Prostate gland (tissue), 2 donors: Measurements from ENCODE around the gene FAM241B.
A peak's percentile ranks its signal among the peaks of the same experiment; 100 is the strongest.

Source experiments
- CTCF ChIP-seq, 4 experiments: fragments of 200-600 bp in 2 of 4; fragments of 450-650 bp in 2 of 4; sonication (generic) in 2 of 4; IDR thresholded peaks; 1 replicate in 3 of 4; 2 replicates in 1 of 4; pipeline ENCODE4 v1.5.1; 2016 to 2019; ENCODE audit warnings: antibody characterized with exemption in 4 of 4, mild to moderate bottlenecking in 2 of 4, moderate library complexity in 2 of 4
- POLR2A ChIP-seq: fragments of 450-650 bp; IDR thresholded peaks from one replicate; pipeline ENCODE4 v1.6.1; 2016; ENCODE audit warnings: antibody characterized with exemption, mild to moderate bottlenecking
- POLR2AphosphoS5 ChIP-seq: sonication (generic); formaldehyde crosslinking; IDR thresholded peaks from one replicate; pipeline ENCODE4 v1.6.1; 2017; ENCODE audit warnings: antibody characterized with exemption

GRCh38 chr10:69636626-69637605, 6.9 kb downstream of the FAM241B start:
- TF ChIP-seq CTCF (IDR thresholded peaks at IDR 0.05): peak in 3 of 4 experiments; percentile 29 to 58 (median 48)
- no peak for TF ChIP-seq POLR2A
- TF ChIP-seq POLR2AphosphoS5: peak; percentile 20
